ENCODE results near the gene NSG1. TPM values are rescaled to one million over a fixed set of nuclear protein-coding genes. Genes with fewer than 3 reads are reported as not detected.

NSG1 gene
- total RNA-seq, 1 experiment from 2014 or later: 1.3 TPM

DNA sequence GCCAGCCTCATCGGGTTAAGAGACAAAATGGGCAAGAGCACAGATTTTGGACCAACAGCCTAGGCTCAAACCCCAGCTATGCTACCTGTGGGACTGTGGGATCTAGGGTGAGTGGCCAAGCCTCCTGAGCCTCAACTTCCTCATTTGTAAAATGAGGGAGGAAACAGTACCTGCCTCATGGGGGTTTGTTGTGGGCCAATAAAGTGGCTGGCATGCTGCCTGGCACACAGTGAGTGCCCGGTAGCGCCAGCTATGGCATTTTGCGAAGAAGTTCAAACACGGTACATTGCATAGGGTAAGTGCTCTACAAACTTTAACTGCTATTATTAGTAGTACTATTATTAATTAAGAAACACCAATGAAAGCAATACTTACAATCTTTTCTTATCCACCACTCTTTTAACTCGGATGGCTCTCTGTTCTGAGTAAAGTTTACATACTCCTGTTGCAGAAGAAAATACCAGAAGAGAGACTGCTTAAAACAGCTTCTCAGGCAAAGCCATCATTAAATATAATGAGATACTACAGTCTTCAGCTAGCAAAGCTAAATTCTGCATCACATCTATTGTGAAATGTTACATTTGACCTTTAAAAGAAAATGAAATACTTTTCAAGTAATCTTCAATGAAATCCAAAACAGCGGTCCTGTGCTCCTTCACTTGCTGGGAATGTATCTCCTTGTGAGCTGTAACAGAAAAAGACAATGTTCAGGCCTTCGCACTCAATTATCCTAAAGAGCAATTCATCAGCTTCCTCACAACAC is 70.1 kb downstream of the NSG1 start:
- no peak for DNase-seq (ENCODE audit: low spot score)
- Histone ChIP-seq H3K9me3 (ENCODE audit: low read depth, low read length, poor library complexity, severe bottlenecking) (no peaks in the 10 kb centered on the region), H3K27ac (ENCODE audit: low read depth, low read length, poor library complexity, severe bottlenecking) (no peak overlapping the region), H3K36me3 (ENCODE audit: insufficient read depth, low read length, poor library complexity, severe bottlenecking) (peaks cover 6% of the 10 kb centered on the region), H3K4me1 (ENCODE audit: insufficient read depth, low read length, poor library complexity, severe bottlenecking) (no peaks in the 10 kb centered on the region), H3K4me3 (ENCODE audit: low read depth, low read length, poor library complexity, severe bottlenecking) (no peak overlapping the region), H3K27me3 (replicated peaks; ENCODE audit: insufficient read depth, low read depth, low read length, poor library complexity) (no peaks in the 10 kb centered on the region)
- POLR2A ChIA-PET (ENCODE audit: low non-redundant PET): no interaction called here
- BruUV-seq (replicated peaks): no TSS peak
- intact Hi-C loops (cut with micrococcal nuclease; ENCODE audit: unreplicated experiment): no loop called here
- CTCF ChIA-PET: no interaction called here
- TF ChIP-seq EZH2 (IDR thresholded peaks at IDR 0.05; ENCODE audit: borderline replicate concordance, low read depth, low read length, poor library complexity, severe bottlenecking): no peak
- TF ChIP-seq CTCF (conservative IDR thresholded peaks at IDR 0.05; ENCODE audit: low read depth, low read length): no peak

DNA sequence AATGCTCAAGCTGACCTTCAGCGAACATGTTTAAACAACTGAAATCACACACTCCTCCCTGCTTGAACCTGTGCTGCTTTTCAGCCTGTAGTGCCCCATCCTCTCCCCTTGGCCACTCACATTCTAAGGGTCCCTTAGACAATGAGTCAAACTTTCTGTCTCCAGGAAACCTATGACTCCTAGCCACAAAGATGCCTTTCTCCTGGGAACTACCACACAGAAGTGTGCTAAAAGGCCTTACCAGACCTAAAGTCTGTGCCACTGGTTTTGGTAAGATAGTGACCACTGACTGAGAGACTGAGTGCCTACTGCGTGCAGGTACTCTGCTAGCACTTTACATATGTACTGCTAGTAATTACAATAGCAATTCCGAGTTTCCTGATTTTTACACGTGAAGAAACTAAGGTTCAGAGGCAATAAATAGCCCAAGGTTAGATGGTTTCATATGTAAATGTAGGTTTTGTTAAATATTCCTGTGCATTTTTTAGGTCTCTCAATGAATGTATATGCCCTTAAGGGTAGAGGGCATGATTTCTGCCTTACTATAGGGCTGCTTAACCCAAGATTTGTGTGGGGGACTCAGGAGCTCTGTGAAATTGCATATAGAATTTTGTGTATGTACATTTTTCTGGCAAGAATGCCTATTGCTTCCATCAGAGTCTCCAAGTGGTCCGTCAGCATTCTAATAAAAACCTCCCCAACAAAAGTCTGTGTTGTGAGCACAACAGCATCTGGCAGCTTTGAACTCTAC is 71.1 kb downstream of the NSG1 start:
- DNase-seq (ENCODE audit: low spot score): no peak
- H3K4me3 ChIP-seq (ENCODE audit: low read depth, low read length, poor library complexity, severe bottlenecking): no peak overlapping the region
- no peaks in the 10 kb centered on the region for H3K27me3 ChIP-seq (replicated peaks; ENCODE audit: insufficient read depth, low read depth, low read length, poor library complexity)
- CTCF ChIA-PET: no interaction called here
- TF ChIP-seq EZH2 (IDR thresholded peaks at IDR 0.05; ENCODE audit: borderline replicate concordance, low read depth, low read length, poor library complexity, severe bottlenecking) (no peak), CTCF (conservative IDR thresholded peaks at IDR 0.05; ENCODE audit: low read depth, low read length) (no peak)
- BruUV-seq (replicated peaks): no TSS peak
- POLR2A ChIA-PET (ENCODE audit: low non-redundant PET): no interaction called here
- intact Hi-C loops (cut with micrococcal nuclease; ENCODE audit: unreplicated experiment): no loop called here
- peaks cover 6% of the 10 kb centered on the region for H3K36me3 ChIP-seq (ENCODE audit: insufficient read depth, low read length, poor library complexity, severe bottlenecking)
- no peak overlapping the region for H3K27ac ChIP-seq (ENCODE audit: low read depth, low read length, poor library complexity, severe bottlenecking)
- H3K4me1 ChIP-seq (ENCODE audit: insufficient read depth, low read length, poor library complexity, severe bottlenecking): no peaks in the 10 kb centered on the region
- H3K9me3 ChIP-seq (ENCODE audit: low read depth, low read length, poor library complexity, severe bottlenecking): no peaks in the 10 kb centered on the region

DNA sequence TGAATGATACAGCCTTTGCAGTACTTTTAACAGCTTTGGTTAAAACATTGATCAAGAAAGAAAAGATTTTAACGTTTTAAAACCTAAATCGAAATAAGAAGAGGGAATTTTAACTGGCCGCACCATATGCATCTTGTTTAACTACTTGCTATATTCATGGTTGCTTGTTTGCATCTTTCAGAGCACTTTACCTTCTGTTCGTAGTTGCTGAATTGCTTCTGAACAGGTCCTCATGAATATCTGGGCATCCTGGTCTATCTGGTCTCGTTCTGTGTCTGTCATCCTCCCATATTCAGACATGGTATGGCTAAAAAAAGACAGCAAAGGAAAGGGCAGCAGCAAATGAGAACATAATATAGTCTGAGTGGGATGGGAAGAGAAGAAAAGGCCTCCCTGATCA is 72.3 kb downstream of the NSG1 start:
- ChIA-PET POLR2A (ENCODE audit: low non-redundant PET) (no interaction called here), CTCF (no interaction called here)
- TF ChIP-seq EZH2 (IDR thresholded peaks at IDR 0.05; ENCODE audit: borderline replicate concordance, low read depth, low read length, poor library complexity, severe bottlenecking) (no peak), CTCF (conservative IDR thresholded peaks at IDR 0.05; ENCODE audit: low read depth, low read length) (no peak)
- no peaks in the 10 kb centered on the region for H3K9me3 ChIP-seq (ENCODE audit: low read depth, low read length, poor library complexity, severe bottlenecking)
- H3K27ac ChIP-seq (ENCODE audit: low read depth, low read length, poor library complexity, severe bottlenecking): no peak overlapping the region
- H3K36me3 ChIP-seq (ENCODE audit: insufficient read depth, low read length, poor library complexity, severe bottlenecking): peaks cover 6% of the 10 kb centered on the region
- H3K27me3 ChIP-seq (replicated peaks; ENCODE audit: insufficient read depth, low read depth, low read length, poor library complexity): no peaks in the 10 kb centered on the region
- H3K4me1 ChIP-seq (ENCODE audit: insufficient read depth, low read length, poor library complexity, severe bottlenecking): no peaks in the 10 kb centered on the region
- no peak for DNase-seq (ENCODE audit: low spot score)
- intact Hi-C loops (cut with micrococcal nuclease; ENCODE audit: unreplicated experiment): no loop called here
- BruUV-seq (replicated peaks): no TSS peak
- no peak overlapping the region for H3K4me3 ChIP-seq (ENCODE audit: low read depth, low read length, poor library complexity, severe bottlenecking)

All from A673 (cell line).